Measurements from ENCODE around the gene EPS8L3.
"Not testable (repeated sequence)": the region's sequence is repeated elsewhere in the genome, so short reads cannot be mapped to it uniquely, and the experiment has no call there.

EPS8L3 gene

GRCh38 chr1:109764561-109765482 lies 1.1 kb upstream of the EPS8L3 start:
- DNase-seq (ENCODE audit: low read depth in 2 of 2), result no peak

- DNase-seq (ENCODE audit: low read depth in 2 of 2), result no peak
These were observed 690 bp downstream of the EPS8L3 start for GRCh38 chr1:109762821-109763645.

GRCh38 chr1:109762039-109762585 lies 1.6 kb downstream of the EPS8L3 start:
- no peak for DNase-seq (ENCODE audit: low read depth in 2 of 2)

GRCh38 chr1:109761227-109762038 lies 2.3 kb downstream of the EPS8L3 start:
- no peak for DNase-seq (ENCODE audit: low read depth in 2 of 2)

- DNase-seq (ENCODE audit: low read depth in 2 of 2), result no peak
These were observed 3.0 kb downstream of the EPS8L3 start for GRCh38 chr1:109760581-109761226.

- DNase-seq (ENCODE audit: low read depth in 2 of 2), result no peak
These were observed 4.0 kb downstream of the EPS8L3 start for GRCh38 chr1:109759513-109760334.

- DNase-seq (ENCODE audit: low read depth in 2 of 2), result no peak
These were observed 5.6 kb downstream of the EPS8L3 start for GRCh38 chr1:109757936-109758786.

- no peak for DNase-seq (ENCODE audit: low read depth in 2 of 2)
These were observed 6.7 kb downstream of the EPS8L3 start for GRCh38 chr1:109756848-109757521.

- not testable (repeated sequence) for DNase-seq (ENCODE audit: low read depth in 2 of 2)
These were observed 7.4 kb downstream of the EPS8L3 start for GRCh38 chr1:109756325-109756724.

GRCh38 chr1:109754738-109755137 lies 9.0 kb downstream of the EPS8L3 start:
- no peak for DNase-seq (ENCODE audit: low read depth in 2 of 2)

GRCh38 chr1:109751531-109752260 lies 12.0 kb downstream of the EPS8L3 start:
- DNase-seq (ENCODE audit: low read depth in 2 of 2), result no peak

- no peak for DNase-seq (ENCODE audit: low read depth in 2 of 2)
These were observed 12.8 kb downstream of the EPS8L3 start for GRCh38 chr1:109750920-109751319.

- DNase-seq (ENCODE audit: low read depth in 2 of 2), result no peak
These were observed 13.4 kb downstream of the EPS8L3 start for GRCh38 chr1:109750241-109750882.

- no peak for DNase-seq (ENCODE audit: low read depth in 2 of 2)
These were observed 14.5 kb downstream of the EPS8L3 start for GRCh38 chr1:109749221-109749620.

- DNase-seq (ENCODE audit: low read depth in 2 of 2), result not testable (repeated sequence)
These were observed 15.4 kb downstream of the EPS8L3 start for GRCh38 chr1:109748311-109748710.

GRCh38 chr1:109740615-109741373 lies 22.9 kb downstream of the EPS8L3 start, which contains the start of gene GSTM3:
TSS of gene GSTM3 (minus strand) at chr1:109741038. CDS start at chr1:109740287, 751 bp downstream.
- DNase-seq (ENCODE audit: low read depth in 2 of 2), result peak in 1 of 2 donors; percentile 1

Data from activated CD4-positive, alpha-beta T cell treated with anti-CD3 and anti-CD28 coated beads for 24 hours (primary cell).